WTC11 (cell line): ENCODE results near the gene SLC25A10. TPM values are rescaled to one million over a fixed set of nuclear protein-coding genes. Genes with fewer than 3 reads are reported as not detected.

Experiments
- ARID4B ChIP-seq: sonication (generic); formaldehyde crosslinking; IDR thresholded peaks from 2 replicates; pipeline ENCODE4 v1.8.0; 2023; ENCODE audit warnings: missing genetic modification reagents, mild to moderate bottlenecking, borderline replicate concordance
- CBFB ChIP-seq: sonication (generic); formaldehyde crosslinking; IDR thresholded peaks from 2 replicates; pipeline ENCODE4 v1.8.1; 2022; ENCODE audit warnings: mild to moderate bottlenecking, low read depth, missing genetic modification reagents
- CREM ChIP-seq: sonication (generic); formaldehyde crosslinking; IDR thresholded peaks from 2 replicates; pipeline ENCODE4 v1.8.1; 2022; ENCODE audit warnings: mild to moderate bottlenecking, missing genetic modification reagents, moderate library complexity
- ELF4 ChIP-seq: sonication (generic); formaldehyde crosslinking; IDR thresholded peaks from 2 replicates; pipeline ENCODE4 v1.8.1; 2022; ENCODE audit warnings: low read depth, mild to moderate bottlenecking, moderate library complexity, missing genetic modification reagents
- FOXJ3 ChIP-seq: sonication (generic); formaldehyde crosslinking; IDR thresholded peaks from 2 replicates; pipeline ENCODE4 v1.9.0; 2021; ENCODE audit warnings: missing genetic modification reagents, mild to moderate bottlenecking, borderline replicate concordance
- FOXK1 ChIP-seq: sonication (generic); formaldehyde crosslinking; IDR thresholded peaks from 2 replicates; pipeline ENCODE4 v1.8.0; 2022; ENCODE audit warnings: mild to moderate bottlenecking, moderate library complexity, missing genetic modification reagents
- IRF2 ChIP-seq: sonication (generic); formaldehyde crosslinking; IDR thresholded peaks from 2 replicates; pipeline ENCODE4 v1.8.0; 2022; ENCODE audit warnings: low read depth, missing genetic modification reagents, borderline replicate concordance
- JAZF1 ChIP-seq: fragments of 250-450 bp; sonication (Bioruptor Pico); IDR thresholded peaks from 2 replicates; pipeline ENCODE4 v1.9.0; 2021; ENCODE audit warnings: moderate library complexity, mild to moderate bottlenecking, inconsistent platforms
- JUN ChIP-seq: sonication (generic); formaldehyde crosslinking; IDR thresholded peaks from 2 replicates; pipeline ENCODE4 v1.8.0; 2023; ENCODE audit warnings: mild to moderate bottlenecking, missing genetic modification reagents
- MYBL2 ChIP-seq: sonication (generic); formaldehyde crosslinking; IDR thresholded peaks from 2 replicates; pipeline ENCODE4 v1.8.1; 2023; ENCODE audit warnings: mild to moderate bottlenecking, moderate library complexity, missing genetic modification reagents
- NFYB ChIP-seq: sonication (generic); formaldehyde crosslinking; conservative IDR thresholded peaks from 2 replicates; pipeline ENCODE4 v1.8.0; 2022; ENCODE audit warnings: low read depth, missing genetic modification reagents
- PRDM15 ChIP-seq: sonication (generic); formaldehyde crosslinking; IDR thresholded peaks from 2 replicates; pipeline ENCODE4 v1.8.0; 2022; ENCODE audit warnings: missing genetic modification reagents
- PRRX2 ChIP-seq: fragments of 250-450 bp; sonication (Bioruptor Pico); IDR thresholded peaks from 2 replicates; pipeline ENCODE4 v1.8.0; 2021; ENCODE audit warnings: mild to moderate bottlenecking
- STAT6 ChIP-seq: sonication (generic); formaldehyde crosslinking; conservative IDR thresholded peaks from 2 replicates; pipeline ENCODE4 v1.8.1; 2023; ENCODE audit warnings: mild to moderate bottlenecking, low read depth, missing genetic modification reagents, moderate library complexity
- TEAD1 ChIP-seq: sonication (generic); formaldehyde crosslinking; IDR thresholded peaks from 2 replicates; pipeline ENCODE4 v1.8.0; 2022; ENCODE audit warnings: mild to moderate bottlenecking, missing genetic modification reagents
- TP53 ChIP-seq: sonication (generic); formaldehyde crosslinking; IDR thresholded peaks from 2 replicates; pipeline ENCODE4 v1.8.1; 2023; ENCODE audit warnings: mild to moderate bottlenecking, missing genetic modification reagents
- USF2 ChIP-seq: sonication (generic); formaldehyde crosslinking; IDR thresholded peaks from 2 replicates; pipeline ENCODE4 v1.8.1; 2023; ENCODE audit warnings: mild to moderate bottlenecking, missing genetic modification reagents, moderate library complexity
- ZSCAN18 ChIP-seq: fragments of 250-450 bp; sonication (Bioruptor Pico); IDR thresholded peaks from 2 replicates; pipeline ENCODE4 v2.1.2; 2022; ENCODE audit warnings: mild to moderate bottlenecking, moderate library complexity
- total RNA-seq: library from RNA; stranded (reverse); gene quantifications from 3 replicates; pipeline ENCODE4 v1.2.3, GENCODE V29; 2021

The SLC25A10 gene
- total RNA-seq, 1 experiment from 2014 or later: 38.7 TPM

- no peak for TF ChIP-seq STAT6 (CRISPR knock-in tag)
- TF ChIP-seq USF2 (CRISPR knock-in tag): peak; percentile 52; the same call in 1 of the 2 replicates
- peak; percentile 85 for TF ChIP-seq TEAD1 (CRISPR knock-in tag)
- TF ChIP-seq NFYB (CRISPR knock-in tag): peak; percentile 33; the same call in 1 of the 2 replicates
- peak; percentile 84; the same call in 1 of the 2 replicates for TF ChIP-seq CBFB (CRISPR knock-in tag)
- TF ChIP-seq ZSCAN18: no peak
- no peak for TF ChIP-seq PRDM15 (CRISPR knock-in tag)
- TF ChIP-seq TP53 (CRISPR knock-in tag): peak; percentile 68; the same call in 1 of the 2 replicates
- peak; percentile 94 for TF ChIP-seq CREM (CRISPR knock-in tag)
- peak; percentile 81; the same call in 1 of the 2 replicates for TF ChIP-seq MYBL2 (CRISPR knock-in tag)
- TF ChIP-seq FOXJ3 (CRISPR knock-in tag): no peak
- no peak for TF ChIP-seq PRRX2 (CRISPR knock-in tag)
- no peak for TF ChIP-seq JAZF1
- peak; percentile 63; the same call in 1 of the 2 replicates for TF ChIP-seq ARID4B (CRISPR knock-in tag)
- TF ChIP-seq IRF2 (CRISPR knock-in tag): no peak
- TF ChIP-seq FOXK1: peak; percentile 96
- peak; percentile 10; the same call in 1 of the 2 replicates for TF ChIP-seq ELF4 (CRISPR knock-in tag)
- TF ChIP-seq JUN (CRISPR knock-in tag): no peak
Measured at GRCh38 chr17:81702934-81703746, 8.9 kb upstream of the SLC25A10 start, which contains the start of gene MRPL12 (continued).
